PFSK-1 (cell line): ENCODE data around the gene VIL1.
A peak's percentile ranks its signal among the peaks of the same experiment; 100 is the strongest.

Experiments
- FOXP2 ChIP-seq: optimal IDR thresholded peaks from 2 replicates; pipeline ENCODE3; 2011; ENCODE audit warnings: borderline replicate concordance, control low read depth, inconsistent platforms; ENCODE audit not compliant: insufficient read depth; ENCODE audit errors: extremely low read length, extremely low read depth
- POLR2AphosphoS5 ChIP-seq: IDR thresholded peaks from 2 replicates; pipeline ENCODE4 v1.6.1; 2012; ENCODE audit warnings: low read depth, mild to moderate bottlenecking, control low read depth, low read length, moderate library complexity
- SIN3A ChIP-seq: IDR thresholded peaks from 2 replicates; pipeline ENCODE4 v1.6.1; 2012; ENCODE audit warnings: mild to moderate bottlenecking, low read length, moderate library complexity, borderline replicate concordance; ENCODE audit not compliant: insufficient read depth
- TAF1 ChIP-seq: IDR thresholded peaks from 2 replicates; pipeline ENCODE4 v1.6.1; 2012; ENCODE audit warnings: low read length, control low read depth, borderline replicate concordance; ENCODE audit not compliant: insufficient read depth
- TF ChIP-seq, protein P1 (sequence below), 2 experiments: IDR thresholded peaks; 2 replicates each; pipeline versions ENCODE4 v1.6.1 to v1.8.0; 2011 to 2012; ENCODE audit warnings: low read depth in 2 of 2, low read length in 2 of 2, control low read depth in 1 of 2, inconsistent platforms in 1 of 2, mild to moderate bottlenecking in 1 of 2, moderate library complexity in 1 of 2; ENCODE audit not compliant: insufficient read depth in 1 of 2

Gene VIL1

DNA sequence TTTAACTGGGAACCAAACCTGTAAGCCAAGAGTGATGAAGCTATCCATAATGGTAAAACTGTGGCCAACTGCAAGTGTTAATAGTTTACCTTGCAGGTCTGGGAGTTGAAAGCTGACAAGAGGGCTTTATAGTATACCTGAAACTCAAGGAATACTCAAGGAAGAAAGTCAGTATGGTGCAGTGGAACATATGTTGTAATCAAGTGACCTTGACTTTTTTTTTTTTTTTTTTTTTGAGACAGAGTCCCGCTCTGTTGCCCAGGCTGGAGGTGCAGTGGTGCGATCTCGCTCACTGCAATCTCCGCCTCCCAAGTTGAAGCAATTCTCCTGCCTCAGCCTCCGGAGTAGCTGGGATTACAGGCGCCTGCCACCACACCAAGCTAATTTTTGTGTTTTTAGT, 27.6 kb downstream of the VIL1 start:
- no peak for TF ChIP-seq POLR2AphosphoS5
- no peak for TF ChIP-seq SIN3A
- TF ChIP-seq, protein P1, sequence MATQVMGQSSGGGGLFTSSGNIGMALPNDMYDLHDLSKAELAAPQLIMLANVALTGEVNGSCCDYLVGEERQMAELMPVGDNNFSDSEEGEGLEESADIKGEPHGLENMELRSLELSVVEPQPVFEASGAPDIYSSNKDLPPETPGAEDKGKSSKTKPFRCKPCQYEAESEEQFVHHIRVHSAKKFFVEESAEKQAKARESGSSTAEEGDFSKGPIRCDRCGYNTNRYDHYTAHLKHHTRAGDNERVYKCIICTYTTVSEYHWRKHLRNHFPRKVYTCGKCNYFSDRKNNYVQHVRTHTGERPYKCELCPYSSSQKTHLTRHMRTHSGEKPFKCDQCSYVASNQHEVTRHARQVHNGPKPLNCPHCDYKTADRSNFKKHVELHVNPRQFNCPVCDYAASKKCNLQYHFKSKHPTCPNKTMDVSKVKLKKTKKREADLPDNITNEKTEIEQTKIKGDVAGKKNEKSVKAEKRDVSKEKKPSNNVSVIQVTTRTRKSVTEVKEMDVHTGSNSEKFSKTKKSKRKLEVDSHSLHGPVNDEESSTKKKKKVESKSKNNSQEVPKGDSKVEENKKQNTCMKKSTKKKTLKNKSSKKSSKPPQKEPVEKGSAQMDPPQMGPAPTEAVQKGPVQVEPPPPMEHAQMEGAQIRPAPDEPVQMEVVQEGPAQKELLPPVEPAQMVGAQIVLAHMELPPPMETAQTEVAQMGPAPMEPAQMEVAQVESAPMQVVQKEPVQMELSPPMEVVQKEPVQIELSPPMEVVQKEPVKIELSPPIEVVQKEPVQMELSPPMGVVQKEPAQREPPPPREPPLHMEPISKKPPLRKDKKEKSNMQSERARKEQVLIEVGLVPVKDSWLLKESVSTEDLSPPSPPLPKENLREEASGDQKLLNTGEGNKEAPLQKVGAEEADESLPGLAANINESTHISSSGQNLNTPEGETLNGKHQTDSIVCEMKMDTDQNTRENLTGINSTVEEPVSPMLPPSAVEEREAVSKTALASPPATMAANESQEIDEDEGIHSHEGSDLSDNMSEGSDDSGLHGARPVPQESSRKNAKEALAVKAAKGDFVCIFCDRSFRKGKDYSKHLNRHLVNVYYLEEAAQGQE (IDR thresholded peaks at IDR 0.05; ENCODE audit: insufficient read depth in 1 of 2, low read depth in 2 of 2, low read length in 2 of 2), result no peak
- no peak for TF ChIP-seq FOXP2
- no peak for TF ChIP-seq TAF1

DNA sequence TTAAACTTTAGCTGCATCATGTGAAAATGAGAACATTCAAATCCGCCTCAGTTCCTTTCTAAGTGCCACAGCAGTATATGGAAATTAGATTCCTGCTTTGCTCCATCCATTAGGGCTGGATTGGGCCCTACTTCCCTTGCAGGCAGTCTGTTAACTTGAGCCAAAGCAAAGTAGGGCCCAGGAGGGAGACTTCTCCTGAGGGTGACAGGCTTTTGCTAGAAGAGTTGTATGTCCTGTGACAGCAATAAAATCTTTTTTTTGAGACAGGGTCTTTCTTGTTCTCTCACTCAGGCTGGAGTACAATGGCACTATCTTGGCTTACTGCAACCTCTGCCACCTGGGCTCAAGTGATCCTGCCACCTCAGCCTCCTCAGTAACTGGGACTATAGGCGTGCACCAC, 28.1 kb downstream of the VIL1 start:
- TF ChIP-seq, protein P1 (IDR thresholded peaks at IDR 0.05; ENCODE audit: insufficient read depth in 1 of 2, low read depth in 2 of 2, low read length in 2 of 2), result no peak
- TF ChIP-seq POLR2AphosphoS5, result no peak
- TF ChIP-seq TAF1, result no peak
- TF ChIP-seq FOXP2, result no peak
- TF ChIP-seq SIN3A, result no peak

DNA sequence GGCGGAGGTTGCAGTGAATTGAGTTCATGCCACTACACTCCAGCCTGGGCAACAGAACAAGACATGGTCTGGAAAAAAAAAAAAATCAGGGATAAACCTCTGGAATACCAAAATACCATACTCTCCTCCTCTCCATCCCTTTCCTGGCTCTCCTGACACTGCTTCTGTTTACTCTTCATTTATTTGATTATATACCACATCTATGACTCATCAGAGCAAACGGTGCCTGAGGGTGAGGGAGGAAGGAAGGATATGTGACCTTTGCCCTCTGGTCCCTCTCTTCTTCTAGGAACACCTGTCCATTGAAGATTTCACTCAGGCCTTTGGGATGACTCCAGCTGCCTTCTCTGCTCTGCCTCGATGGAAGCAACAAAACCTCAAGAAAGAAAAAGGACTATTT, 30.0 kb downstream of the VIL1 start:
- peak; percentile 32 for TF ChIP-seq FOXP2
- TF ChIP-seq TAF1, result no peak

DNA sequence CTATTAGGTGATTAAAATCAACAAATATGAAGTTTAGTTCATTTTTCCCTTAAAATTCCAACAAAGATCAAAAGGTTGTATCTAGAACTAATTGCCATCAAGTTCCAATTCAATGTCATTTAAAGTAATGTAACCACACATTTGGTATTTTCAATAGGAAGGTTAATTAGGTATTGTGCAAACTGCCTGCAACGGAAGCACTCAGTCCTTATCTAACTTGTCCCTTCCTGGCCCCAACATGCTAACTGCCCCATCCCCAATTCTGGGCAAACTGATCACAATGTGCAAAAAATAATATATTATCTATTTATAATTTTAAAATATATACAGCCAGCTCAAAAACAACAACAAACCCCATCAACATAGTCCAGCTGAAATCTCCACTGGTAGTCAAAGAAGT, 33.2 kb downstream of the VIL1 start:
- TF ChIP-seq TAF1 (no peak), SIN3A (no peak), POLR2AphosphoS5 (no peak), FOXP2 (no peak)
- TF ChIP-seq, protein P1 (IDR thresholded peaks at IDR 0.05; ENCODE audit: insufficient read depth in 1 of 2, low read depth in 2 of 2, low read length in 2 of 2), result no peak

DNA sequence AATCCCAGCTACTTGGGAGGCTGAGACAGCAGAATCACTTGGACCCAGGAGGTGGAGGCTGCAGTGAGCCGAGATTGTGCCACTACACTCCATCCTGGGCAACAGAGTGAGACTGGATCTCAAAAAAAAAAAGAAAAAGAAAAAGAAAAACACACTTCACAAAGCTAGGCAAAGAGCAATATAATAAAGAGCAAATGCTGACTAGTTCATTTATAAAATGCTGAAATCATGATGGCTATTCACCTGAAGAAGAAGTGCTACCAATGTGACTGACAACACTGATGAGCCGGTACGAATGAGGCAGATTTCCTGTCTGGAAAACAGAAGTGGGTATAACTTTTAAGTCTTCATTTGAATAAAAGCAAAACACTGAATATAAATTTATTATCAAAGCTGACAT, 37.9 kb downstream of the VIL1 start:
- TF ChIP-seq, protein P1 (IDR thresholded peaks at IDR 0.05; ENCODE audit: insufficient read depth in 1 of 2, low read depth in 2 of 2, low read length in 2 of 2), result no peak
- TF ChIP-seq FOXP2 (no peak), SIN3A (no peak), TAF1 (no peak), POLR2AphosphoS5 (no peak)
